Activated CD8-positive, alpha-beta memory T cell treated with anti-CD3 and anti-CD28 coated beads for 1 hour (primary cell): ENCODE results near the gene TWIST2.

Experiments
- DNase-seq, 2 donors: peaks; one replicate each; pipeline ENCODE4 v3.0.0-alpha.2; 2020; ENCODE audit warnings: low read depth in 1 of 2; ENCODE audit errors: extremely low read depth in 1 of 2

The TWIST2 gene

GRCh38 chr2:238902285-238902684 is 54.4 kb downstream of the TWIST2 start:
- DNase-seq: no peak

DNA sequence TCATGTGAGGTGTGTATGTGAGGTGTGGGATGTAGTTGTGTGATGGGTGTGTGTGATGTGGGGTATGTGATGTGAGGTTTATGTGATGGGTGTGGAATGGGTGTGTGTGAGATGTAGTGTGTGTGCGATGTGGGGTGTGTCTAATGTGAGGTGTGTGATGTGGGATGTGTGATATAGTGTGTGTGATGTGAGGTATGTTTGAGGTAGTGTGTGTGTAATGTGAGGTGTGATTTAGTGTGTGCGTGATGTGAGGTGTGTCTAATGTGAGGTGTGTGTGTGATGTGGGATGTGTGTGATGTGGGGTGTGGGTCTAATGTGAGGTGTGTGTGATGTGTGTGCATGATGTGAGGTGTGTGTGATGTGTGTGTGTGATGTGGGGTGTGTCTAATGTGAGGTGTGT is 55.3 kb downstream of the TWIST2 start:
- DNase-seq: no peak

GRCh38 chr2:238904177-238904576 is 56.3 kb downstream of the TWIST2 start:
- no peak for DNase-seq

GRCh38 chr2:238904716-238905115 is 56.8 kb downstream of the TWIST2 start:
- no peak for DNase-seq

GRCh38 chr2:238905224-238905623 is 57.3 kb downstream of the TWIST2 start:
- DNase-seq: no peak

- no peak for DNase-seq
These were observed 57.8 kb downstream of the TWIST2 start for GRCh38 chr2:238905644-238906043.

DNA sequence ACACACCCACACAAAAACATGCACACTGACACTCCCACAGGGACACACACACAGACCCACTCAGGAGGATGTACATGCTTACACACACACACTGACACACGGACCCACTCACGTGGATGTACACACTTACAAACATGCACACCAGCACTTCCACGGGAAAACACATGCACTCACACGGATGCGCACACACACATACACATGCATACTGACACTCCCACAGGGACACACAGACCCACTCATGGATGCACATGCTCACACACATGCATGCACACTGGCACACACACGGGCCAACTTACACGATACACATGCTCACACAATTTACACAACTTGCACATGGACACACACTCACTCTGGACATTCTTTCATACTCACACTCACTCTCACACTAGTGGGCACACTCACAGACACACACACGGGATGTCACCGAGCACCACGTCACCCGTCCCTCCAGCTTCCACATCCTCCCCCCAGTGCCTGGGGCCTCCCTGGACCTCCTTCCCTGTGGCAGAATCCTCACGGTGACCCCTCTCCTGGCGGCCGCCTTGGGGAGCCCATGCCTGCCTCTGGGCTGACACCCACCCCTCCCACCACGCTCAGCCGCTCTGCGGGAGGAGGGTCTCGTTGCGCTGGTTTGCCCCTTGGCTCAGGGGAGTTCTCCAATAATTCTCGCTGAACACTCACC is 58.5 kb downstream of the TWIST2 start:
- DNase-seq: no peak

DNA sequence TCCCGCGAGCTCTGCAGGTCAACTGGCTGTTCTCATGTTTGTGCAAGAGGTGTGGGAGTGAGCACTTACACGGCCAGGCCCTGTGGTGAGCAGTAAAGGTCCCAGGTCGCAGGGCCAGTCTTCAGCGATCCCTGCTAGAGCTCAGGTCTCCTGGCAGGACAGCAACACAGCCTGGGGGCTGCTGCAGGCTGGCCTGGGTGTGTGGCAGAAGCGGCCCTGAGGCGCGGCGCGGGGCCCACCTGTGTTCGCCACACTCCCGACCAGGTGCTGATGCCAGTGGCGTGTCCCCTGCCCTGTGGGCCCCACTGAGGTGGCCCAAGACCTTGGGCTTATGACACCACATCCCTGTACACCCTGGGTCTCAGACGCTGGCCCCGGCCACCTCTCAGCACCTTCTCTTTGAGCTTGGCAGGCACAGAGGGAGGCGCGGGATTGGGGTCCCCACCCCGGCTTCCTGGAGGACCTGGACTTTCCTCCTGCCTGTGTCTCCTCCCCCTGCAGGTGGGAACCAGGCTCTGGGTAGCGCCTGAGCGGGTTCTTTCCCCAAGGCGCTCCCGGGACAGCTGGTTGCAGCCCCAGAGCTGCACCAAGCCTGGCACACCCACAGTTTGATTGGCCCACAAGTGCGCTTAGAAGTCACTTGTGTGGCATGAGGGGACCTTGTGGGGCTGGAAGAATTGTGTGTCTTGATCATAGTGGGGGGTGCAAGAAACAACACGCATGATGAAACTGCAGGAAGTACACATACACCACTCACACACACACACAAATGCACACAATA is 59.2 kb downstream of the TWIST2 start:
- no peak for DNase-seq

GRCh38 chr2:238907717-238908173 is 59.9 kb downstream of the TWIST2 start:
- no peak for DNase-seq

DNA sequence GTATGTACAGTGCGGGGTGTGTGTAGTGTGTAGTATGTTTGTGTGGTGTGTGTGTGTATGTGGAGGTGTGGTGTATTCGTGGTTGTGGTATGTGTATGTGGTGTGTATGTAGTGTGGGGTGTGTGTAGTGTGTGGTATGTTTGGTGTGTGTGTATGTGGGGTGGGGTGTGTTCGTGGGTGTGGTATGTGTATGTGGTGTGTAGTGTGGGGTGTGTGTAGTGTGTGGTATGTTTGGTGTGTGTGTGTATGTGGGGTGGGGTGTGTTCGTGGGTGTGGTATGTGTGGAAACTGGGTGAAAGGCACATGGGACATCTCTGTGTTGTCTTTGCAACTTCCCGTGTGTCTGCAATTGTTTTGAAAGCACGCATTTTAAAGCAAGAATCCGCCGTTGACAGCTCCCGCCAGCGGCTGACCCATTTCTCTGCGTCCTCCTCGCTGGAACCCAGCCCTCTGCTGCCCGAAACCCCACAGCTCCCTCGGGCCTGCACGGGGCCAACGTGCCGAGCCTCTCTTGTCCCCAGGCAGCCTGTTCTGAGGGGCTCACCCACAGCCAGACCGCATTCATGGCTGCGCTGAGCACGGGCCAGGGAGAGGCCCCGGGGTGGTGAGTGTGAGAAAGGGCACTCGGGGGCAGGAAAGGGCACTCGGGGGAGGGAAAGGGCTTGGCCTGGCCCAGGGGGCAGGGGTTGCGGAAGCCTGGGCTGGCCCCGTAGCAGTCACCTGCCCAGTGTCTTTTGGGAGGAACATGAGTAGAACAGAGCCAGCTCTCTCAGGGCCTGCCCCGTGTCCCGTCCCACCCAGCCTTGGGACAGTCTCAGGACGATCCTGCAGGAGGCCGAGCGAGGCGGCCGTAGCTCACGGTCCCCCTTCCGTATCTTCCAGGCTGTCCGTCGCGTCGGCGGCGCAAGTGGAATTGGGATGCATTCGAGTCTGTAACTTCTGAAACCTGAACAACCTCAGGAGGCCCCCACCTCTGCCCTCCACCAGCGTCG is 61.4 kb downstream of the TWIST2 start:
- DNase-seq: no peak

DNA sequence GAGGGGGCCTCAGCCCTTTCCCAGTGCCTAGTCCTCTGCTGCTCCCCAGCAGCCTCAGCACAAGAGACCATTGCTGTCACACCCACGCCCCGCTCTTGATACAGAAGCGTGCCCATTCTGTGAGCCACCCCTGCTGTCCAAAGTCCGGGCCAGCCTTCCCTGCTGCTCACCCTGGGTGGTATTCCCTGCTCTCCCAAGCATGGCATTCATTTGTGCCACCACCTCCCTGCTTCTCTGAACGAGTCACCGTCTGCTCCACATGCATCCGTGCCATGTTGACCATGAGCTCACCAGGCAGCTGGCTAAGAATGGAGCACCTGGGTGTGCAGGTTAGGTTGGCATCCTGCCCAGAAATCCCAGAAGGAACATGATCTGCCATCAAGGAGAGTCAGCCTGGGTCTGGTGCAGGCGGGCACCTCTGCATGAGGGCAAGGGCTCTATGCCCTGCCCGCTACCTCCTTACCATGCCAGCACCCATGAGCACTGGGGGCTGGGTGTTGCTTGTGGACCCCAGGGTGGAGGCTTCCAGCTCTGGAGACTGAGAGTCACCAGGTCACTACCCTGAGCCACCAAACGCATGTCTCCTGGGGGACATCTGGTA is 63.0 kb downstream of the TWIST2 start:
- DNase-seq: no peak

DNA sequence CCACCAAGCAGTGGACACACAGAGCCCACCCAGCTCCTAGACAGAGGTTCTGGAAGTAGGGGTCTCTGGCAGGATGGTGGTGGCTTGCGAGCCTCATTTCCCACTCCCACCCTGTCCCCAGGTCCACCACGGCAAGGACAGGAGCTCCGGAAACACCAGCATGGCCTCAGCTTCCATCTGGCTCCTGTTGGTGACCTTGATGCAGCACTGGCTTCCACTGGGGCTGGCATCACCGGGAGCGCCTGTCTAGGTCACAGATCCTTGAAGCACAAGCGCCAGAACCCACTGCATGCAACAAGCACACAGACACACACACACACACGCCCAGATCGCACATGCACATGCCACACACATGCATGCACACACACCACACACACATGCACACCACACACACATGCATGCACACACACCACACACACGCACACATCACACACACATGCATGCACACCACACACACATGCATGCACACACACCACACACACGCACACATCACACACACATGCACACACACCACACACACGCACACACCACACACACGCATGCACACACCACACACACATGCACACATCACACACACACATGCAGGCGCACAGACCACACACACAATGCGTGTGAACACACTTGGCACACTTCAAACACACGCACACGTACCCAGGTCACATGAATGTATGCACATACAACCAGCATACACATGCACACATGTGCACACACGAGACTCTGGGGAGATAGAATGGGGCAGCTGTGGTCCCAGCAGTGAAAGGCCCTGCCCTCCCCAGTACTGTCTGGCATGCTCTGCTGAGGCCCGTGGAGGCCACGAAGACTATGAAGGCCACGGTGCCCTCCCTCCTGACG is 63.7 kb downstream of the TWIST2 start:
- no peak for DNase-seq

GRCh38 chr2:238912228-238912915 is 64.5 kb downstream of the TWIST2 start:
- DNase-seq: no peak

- no peak for DNase-seq
These were observed 65.3 kb downstream of the TWIST2 start for GRCh38 chr2:238912916-238913875.

DNA sequence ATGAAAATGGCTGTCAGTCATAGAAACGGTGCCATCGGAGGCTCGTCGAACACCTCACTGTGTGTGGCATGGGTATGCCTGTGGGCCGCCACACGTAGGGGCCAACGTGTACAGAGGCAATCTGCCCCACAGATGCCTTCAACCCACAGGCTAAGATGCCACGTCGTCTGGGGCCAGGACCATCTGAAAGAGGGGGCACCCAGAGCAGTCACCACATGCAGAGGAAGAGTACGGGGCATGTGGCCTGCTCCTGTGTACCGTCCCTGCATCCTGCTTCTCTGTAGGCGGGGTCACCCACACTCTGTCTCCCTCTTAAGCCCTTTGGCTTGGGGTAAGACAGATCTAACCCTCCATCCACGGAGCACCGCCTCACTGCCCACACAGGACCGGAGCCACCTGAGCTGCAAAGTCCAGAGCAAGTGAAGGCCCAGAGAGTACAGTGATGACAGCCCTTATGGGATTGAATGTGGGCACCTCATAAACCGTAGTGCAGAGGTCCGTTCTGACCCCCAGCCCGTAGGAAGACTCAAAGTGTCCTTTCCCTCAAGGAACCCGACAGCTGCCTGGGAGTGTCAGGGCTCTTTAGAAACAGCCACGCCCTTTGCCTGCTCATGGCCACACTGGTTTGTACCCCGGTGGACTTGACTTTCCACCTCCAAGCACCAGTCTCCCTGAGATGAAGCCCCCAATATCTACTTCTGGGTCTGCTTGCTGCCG is 66.2 kb downstream of the TWIST2 start:
- no peak for DNase-seq

- no peak for DNase-seq
These were observed 66.7 kb downstream of the TWIST2 start for GRCh38 chr2:238914648-238915015.

GRCh38 chr2:238915196-238915595 is 67.3 kb downstream of the TWIST2 start:
- DNase-seq: no peak

DNA sequence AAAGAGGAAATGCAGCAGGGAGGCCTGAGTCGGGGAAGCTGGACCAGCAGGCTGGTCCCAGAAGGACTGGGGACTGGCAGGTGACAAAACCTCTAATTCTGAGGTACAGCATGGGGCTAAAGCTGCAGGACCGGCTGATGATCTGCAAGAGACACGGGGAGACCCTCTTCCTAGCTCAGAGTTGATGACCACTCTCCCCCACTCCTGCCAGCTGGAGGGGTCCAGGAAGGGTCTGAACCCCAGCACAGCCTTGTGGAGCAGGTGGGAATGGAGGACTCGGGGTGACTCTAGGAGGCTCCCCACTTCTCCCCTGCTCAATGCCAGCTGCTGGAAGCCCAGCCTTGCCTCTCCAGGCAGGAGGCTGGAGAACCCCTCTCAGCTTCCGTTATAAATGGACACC is 67.7 kb downstream of the TWIST2 start:
- DNase-seq: no peak
